A549 (cell line): ENCODE results near the gene USP30. TPM values are rescaled to one million over a fixed set of nuclear protein-coding genes. Genes with fewer than 3 reads are reported as not detected.

Experiments used
- ATAC-seq, 2 experiments: fragments of 200-7000 bp in 1 of 2; fragments of >200 bp in 1 of 2; cut with Nextera tagmentation in 1 of 2; cut with Tn5 transposase in 1 of 2; 3 replicates each; pipeline versions ENCODE4 v1.8.0 to v1.9.1; 2018 to 2020; ENCODE audit warnings: mild to moderate bottlenecking in 1 of 2, moderate library complexity in 1 of 2
- CTCF ChIA-PET: fragments of 300-600 bp; sonication (Branson Sonifier 250); formaldehyde crosslinking; extraction: SDS; loops from one replicate; lab custom pipeline; 2021; ENCODE audit warnings: antibody characterized with exemption, inconsistent platforms; lab: Yijun Ruan, JAX
- POLR2A ChIA-PET: fragments of 350-600 bp; formaldehyde crosslinking; extraction: SDS; loops from one replicate; lab custom pipeline; 2021; ENCODE audit warnings: antibody characterized with exemption, inconsistent platforms; lab: Yijun Ruan, JAX
- DNase-seq, 2 experiments: peaks; one replicate each; pipeline versions ENCODE4 v3.0.0 to v3.0.0-alpha.2; 2011 to 2016; ENCODE audit warnings: low read depth in 1 of 2, low spot score in 1 of 2
- FAIRE-seq: peaks from 2 replicates; lab custom pipeline; 2011; peaks lifted over from hg19 to GRCh38; lab: Jason Lieb, UNC
- H3K27ac ChIP-seq, 2 experiments: fragments of >200 bp; sonication (Bioruptor Twin); formaldehyde crosslinking; 3 replicates each; pipeline ENCODE4 v1.5.1; 2016 to 2017
- H3K4me1 ChIP-seq: fragments of >200 bp; sonication (Bioruptor Twin); formaldehyde crosslinking; 3 replicates; pipeline ENCODE4 v1.6.1; 2016
- H3K4me2 ChIP-seq: fragments of >200 bp; sonication (Bioruptor Twin); formaldehyde crosslinking; 3 replicates; pipeline ENCODE4 v1.6.1; 2016
- H3K4me3 ChIP-seq: fragments of >200 bp; sonication (Bioruptor Twin); formaldehyde crosslinking; 3 replicates; pipeline ENCODE4 v1.5.1; 2016
- H3K9me3 ChIP-seq: fragments of >200 bp; sonication (Bioruptor Twin); formaldehyde crosslinking; 3 replicates; pipeline ENCODE4 v1.6.1; 2016
- CBX8 ChIP-seq: fragments of 200-600 bp; sonication (generic); IDR thresholded peaks from 2 replicates; pipeline ENCODE4 v1.6.1; 2016
- CEBPB ChIP-seq, 2 experiments: fragments of >200 bp in 1 of 2; sonication (Bioruptor Twin) in 1 of 2; formaldehyde crosslinking in 1 of 2; IDR thresholded peaks; 2 replicates each; pipeline ENCODE4 v1.6.1; 2012 to 2016
- CHD2 ChIP-seq: fragments of 150-350 bp; IDR thresholded peaks from 2 replicates; pipeline ENCODE4 v1.6.1; 2014; ENCODE audit warnings: low read length; ENCODE audit not compliant: partially characterized antibody
- EHF ChIP-seq: fragments of 250-450 bp; sonication (Bioruptor Pico); IDR thresholded peaks from 2 replicates; pipeline ENCODE4 v1.5.0; 2020; ENCODE audit warnings: mild to moderate bottlenecking
- ESRRA ChIP-seq: fragments of 150-350 bp; IDR thresholded peaks from 2 replicates; pipeline ENCODE4 v1.6.1; 2014; ENCODE audit warnings: mild to moderate bottlenecking, low read length, borderline replicate concordance
- FOSL2 ChIP-seq, 2 experiments: fragments of 450-650 bp in 1 of 2; fragments of >200 bp in 1 of 2; sonication (Bioruptor Twin) in 1 of 2; formaldehyde crosslinking; IDR thresholded peaks; 2 replicates each; pipeline versions ENCODE4 v1.5.0 to v1.6.1; 2016 to 2020; ENCODE audit warnings: mild to moderate bottlenecking in 1 of 2, moderate library complexity in 1 of 2
- FOXS1 ChIP-seq: fragments of 250-450 bp; sonication (Bioruptor Pico); IDR thresholded peaks from 2 replicates; pipeline ENCODE4 v1.5.0; 2020; ENCODE audit warnings: mild to moderate bottlenecking, moderate library complexity
- GATA3 ChIP-seq: IDR thresholded peaks from 2 replicates; pipeline ENCODE4 v1.6.1; 2012; ENCODE audit warnings: borderline replicate concordance
- MAZ ChIP-seq: fragments of 150-350 bp; IDR thresholded peaks from 2 replicates; pipeline ENCODE4 v1.6.1; 2014; ENCODE audit warnings: antibody characterized with exemption, low read depth, low read length, borderline replicate concordance
- NFE2L2 ChIP-seq: fragments of 150-350 bp; conservative IDR thresholded peaks from 2 replicates; pipeline ENCODE4 v1.6.1; 2014; ENCODE audit warnings: low read length
- NPAS2 ChIP-seq: fragments of 250-450 bp; sonication (Bioruptor Pico); IDR thresholded peaks from 2 replicates; pipeline ENCODE4 v1.8.0; 2022; ENCODE audit warnings: mild to moderate bottlenecking, moderate library complexity, borderline replicate concordance
- PHF8 ChIP-seq: fragments of 200-600 bp; sonication (generic); IDR thresholded peaks from 2 replicates; pipeline ENCODE4 v1.6.1; 2016; ENCODE audit warnings: low read depth, mild to moderate bottlenecking, antibody characterized with exemption, moderate library complexity, borderline replicate concordance
- RFX5 ChIP-seq: fragments of 450-650 bp; IDR thresholded peaks from 2 replicates; pipeline ENCODE4 v1.7.1; 2014; ENCODE audit warnings: antibody characterized with exemption, mild to moderate bottlenecking, moderate library complexity
- RNF2 ChIP-seq: fragments of 200-600 bp; sonication (generic); IDR thresholded peaks from 2 replicates; pipeline ENCODE4 v1.6.1; 2016; ENCODE audit warnings: low read depth, mild to moderate bottlenecking, antibody characterized with exemption, moderate library complexity, borderline replicate concordance
- SREBF2 ChIP-seq: fragments of 450-650 bp; IDR thresholded peaks from 2 replicates; pipeline ENCODE4 v1.6.1; 2014; ENCODE audit warnings: mild to moderate bottlenecking, moderate library complexity
- ZC3H11A ChIP-seq: fragments of 450-650 bp; IDR thresholded peaks from 2 replicates; pipeline ENCODE4 v1.6.1; 2014; ENCODE audit warnings: antibody characterized with exemption, mild to moderate bottlenecking
- ZNF302 ChIP-seq: fragments of 250-450 bp; sonication (Bioruptor Pico); IDR thresholded peaks from 2 replicates; pipeline ENCODE4 v1.9.0; 2021; ENCODE audit warnings: inconsistent platforms, mild to moderate bottlenecking, moderate library complexity
- ZSCAN20 ChIP-seq: fragments of 250-450 bp; sonication (Bioruptor Pico); IDR thresholded peaks from 2 replicates; pipeline ENCODE4 v1.8.0; 2022; ENCODE audit warnings: mild to moderate bottlenecking, moderate library complexity
- WGBS: methylation state at CpG from one replicate; pipeline ENCODE4 v1.1.6; 2017; ENCODE audit errors: missing lambda C conversion rate; 5-methylcytosine and 5-hydroxymethylcytosine counted together
- polyA plus RNA-seq, 4 experiments: library from polyadenylated mRNA; depleted of rRNA in 3 of 4; stranded (reverse); fragments of >200 nt; fragmentation: RNase III in 1 of 4; extraction: RNeasy Plus Mini Kit Qiagen cat#74134 plus additional on column Dnase treatment in 1 of 4; gene quantifications; 2 replicates in 3 of 4; 3 replicates in 1 of 4; pipeline ENCODE4 v1.2.3, GENCODE V29; 2011 to 2017
- TF ChIP-seq, protein P1 (sequence below): fragments of 450-650 bp; IDR thresholded peaks from 2 replicates; pipeline ENCODE4 v1.6.1; 2014; ENCODE audit warnings: antibody characterized with exemption
- TF ChIP-seq, protein P2 (sequence below): fragments of 250-450 bp; sonication (Bioruptor Pico); IDR thresholded peaks from 2 replicates; pipeline ENCODE4 v1.5.0; 2020; ENCODE audit warnings: low read depth, mild to moderate bottlenecking, moderate library complexity
- TF ChIP-seq, protein P3 (sequence below): fragments of 250-450 bp; sonication (Bioruptor Pico); IDR thresholded peaks from 2 replicates; pipeline ENCODE4 v1.5.0; 2021; ENCODE audit warnings: mild to moderate bottlenecking, moderate library complexity, borderline replicate concordance
- TF ChIP-seq, protein P4 (sequence below): IDR thresholded peaks from 2 replicates; pipeline ENCODE4 v1.6.1; 2012

Gene USP30
- polyA plus RNA-seq, 2 of the 4 experiments (the other 2 are of a cell fraction), result 6.8 to 19.6 TPM

DNA sequence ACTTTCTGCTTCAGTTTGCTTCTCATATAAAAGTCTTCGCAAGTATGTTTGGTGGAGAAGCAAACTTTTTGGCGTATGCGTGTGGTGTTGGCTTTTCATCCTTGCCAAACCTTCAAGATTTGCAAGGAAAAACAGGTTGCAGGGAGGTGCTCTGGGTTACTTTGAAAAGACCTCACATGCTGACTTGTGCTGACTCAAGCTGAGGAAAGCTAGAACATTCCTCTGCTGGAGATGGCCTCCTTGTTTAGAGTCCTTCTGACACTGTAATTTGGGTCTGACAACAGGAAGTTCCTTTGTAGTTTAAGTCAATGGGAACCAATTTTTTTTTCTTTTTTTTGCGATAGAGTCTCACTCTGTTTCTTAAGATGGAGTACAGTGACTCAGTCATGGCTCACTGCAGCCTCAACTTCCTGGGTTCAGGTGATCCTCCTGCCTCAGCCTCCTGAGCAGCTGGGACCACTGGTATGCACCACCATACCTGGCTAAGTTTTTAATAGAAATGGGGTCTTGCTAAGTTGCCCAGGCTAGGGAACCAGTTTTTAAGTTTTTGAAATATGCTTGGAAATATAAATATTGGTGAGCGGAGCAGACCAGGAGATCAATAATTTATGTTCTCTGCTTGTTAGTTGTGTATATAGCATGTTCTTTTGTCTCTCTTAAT lies 61.4 kb downstream of the USP30 start:
- CTCF ChIA-PET, result interaction anchor here (1.0 to 4.2 kb wide), 10 partner anchors 14 to 279 kb away, joined by 3 to 58 read pairs (median 3); no protein-coding TSS in a partner anchor
- FAIRE-seq, result no peak

DNA sequence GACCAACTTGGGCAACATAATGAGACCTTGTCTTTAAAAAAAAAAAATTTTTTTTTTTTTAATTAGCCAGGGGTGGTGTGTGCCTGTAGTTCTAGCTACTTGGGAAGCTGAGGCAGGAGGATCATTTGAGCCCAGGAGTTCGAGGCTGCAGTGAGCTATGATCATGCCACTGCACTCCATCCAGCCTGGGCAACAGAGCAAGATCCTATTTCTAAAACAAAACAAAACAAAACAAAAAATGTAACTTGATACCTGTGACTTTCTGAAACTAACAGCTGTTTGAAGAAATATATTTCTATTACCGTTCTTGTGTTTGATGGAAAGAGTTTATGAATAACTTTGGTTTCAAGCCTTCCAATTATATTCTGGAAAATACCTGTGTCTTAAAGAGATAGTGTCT lies 62.3 kb downstream of the USP30 start:
- FAIRE-seq (no peak), ATAC-seq (no peak), DNase-seq (no peak)
- no peak overlapping the region for H3K4me3 ChIP-seq
- ChIA-PET POLR2A (no interaction called here), CTCF (interaction anchor here (1.0 to 4.2 kb wide), 7 partner anchors 13 to 278 kb away, joined by 3 to 58 read pairs (median 3); no protein-coding TSS in a partner anchor)
- H3K9me3 ChIP-seq, result no peaks in the 10 kb centered on the region
- no peak overlapping the region for H3K4me2 ChIP-seq
- TF ChIP-seq, protein P1, sequence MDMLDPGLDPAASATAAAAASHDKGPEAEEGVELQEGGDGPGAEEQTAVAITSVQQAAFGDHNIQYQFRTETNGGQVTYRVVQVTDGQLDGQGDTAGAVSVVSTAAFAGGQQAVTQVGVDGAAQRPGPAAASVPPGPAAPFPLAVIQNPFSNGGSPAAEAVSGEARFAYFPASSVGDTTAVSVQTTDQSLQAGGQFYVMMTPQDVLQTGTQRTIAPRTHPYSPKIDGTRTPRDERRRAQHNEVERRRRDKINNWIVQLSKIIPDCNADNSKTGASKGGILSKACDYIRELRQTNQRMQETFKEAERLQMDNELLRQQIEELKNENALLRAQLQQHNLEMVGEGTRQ, result no peak
- no peak for TF ChIP-seq CBX8
- TF ChIP-seq, protein P2, sequence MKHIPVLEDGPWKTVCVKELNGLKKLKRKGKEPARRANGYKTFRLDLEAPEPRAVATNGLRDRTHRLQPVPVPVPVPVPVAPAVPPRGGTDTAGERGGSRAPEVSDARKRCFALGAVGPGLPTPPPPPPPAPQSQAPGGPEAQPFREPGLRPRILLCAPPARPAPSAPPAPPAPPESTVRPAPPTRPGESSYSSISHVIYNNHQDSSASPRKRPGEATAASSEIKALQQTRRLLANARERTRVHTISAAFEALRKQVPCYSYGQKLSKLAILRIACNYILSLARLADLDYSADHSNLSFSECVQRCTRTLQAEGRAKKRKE, result no peak
- no peak for TF ChIP-seq RFX5
- no peak for TF ChIP-seq ESRRA
- no peak for TF ChIP-seq ZSCAN20 (CRISPR knock-in tag)
- TF ChIP-seq SREBF2, result no peak
- no peak for TF ChIP-seq NFE2L2
- TF ChIP-seq NPAS2 (CRISPR knock-in tag), result no peak
- no peak for TF ChIP-seq CHD2
- TF ChIP-seq CEBPB (IDR thresholded peaks at IDR 0.05), result no peak
- no peak for TF ChIP-seq PHF8
- TF ChIP-seq EHF, result no peak
- H3K4me1 ChIP-seq, result peaks cover 11% of the 10 kb centered on the region
- WGBS, result 49% methylated on average over 2 of the region's 2 CpGs
- no peak overlapping the region; a peak in 1 of 6 replicates for H3K27ac ChIP-seq

More for the DNA sequence above, 61.4 kb downstream of the USP30 start:
- H3K4me2 ChIP-seq, result no peak overlapping the region; the same call in 2 of the 3 replicates
- peaks cover 11% of the 10 kb centered on the region for H3K4me1 ChIP-seq
- DNase-seq, result no peak
- no peak for TF ChIP-seq CEBPB (IDR thresholded peaks at IDR 0.05)
- TF ChIP-seq ZNF302 (CRISPR knock-in tag), result no peak
- no peak for TF ChIP-seq GATA3
- TF ChIP-seq MAZ, result no peak
- no peak for TF ChIP-seq FOSL2 (IDR thresholded peaks at IDR 0.05)
- no peak for TF ChIP-seq FOSL2 (CRISPR knock-in tag; IDR thresholded peaks at IDR 0.05)
- TF ChIP-seq, protein P3, sequence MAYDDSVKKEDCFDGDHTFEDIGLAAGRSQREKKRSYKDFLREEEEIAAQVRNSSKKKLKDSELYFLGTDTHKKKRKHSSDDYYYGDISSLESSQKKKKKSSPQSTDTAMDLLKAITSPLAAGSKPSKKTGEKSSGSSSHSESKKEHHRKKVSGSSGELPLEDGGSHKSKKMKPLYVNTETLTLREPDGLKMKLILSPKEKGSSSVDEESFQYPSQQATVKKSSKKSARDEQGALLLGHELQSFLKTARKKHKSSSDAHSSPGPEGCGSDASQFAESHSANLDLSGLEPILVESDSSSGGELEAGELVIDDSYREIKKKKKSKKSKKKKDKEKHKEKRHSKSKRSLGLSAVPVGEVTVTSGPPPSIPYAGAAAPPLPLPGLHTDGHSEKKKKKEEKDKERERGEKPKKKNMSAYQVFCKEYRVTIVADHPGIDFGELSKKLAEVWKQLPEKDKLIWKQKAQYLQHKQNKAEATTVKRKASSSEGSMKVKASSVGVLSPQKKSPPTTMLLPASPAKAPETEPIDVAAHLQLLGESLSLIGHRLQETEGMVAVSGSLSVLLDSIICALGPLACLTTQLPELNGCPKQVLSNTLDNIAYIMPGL, result no peak
- TF ChIP-seq FOXS1 (CRISPR knock-in tag), result no peak
- TF ChIP-seq, protein P4, sequence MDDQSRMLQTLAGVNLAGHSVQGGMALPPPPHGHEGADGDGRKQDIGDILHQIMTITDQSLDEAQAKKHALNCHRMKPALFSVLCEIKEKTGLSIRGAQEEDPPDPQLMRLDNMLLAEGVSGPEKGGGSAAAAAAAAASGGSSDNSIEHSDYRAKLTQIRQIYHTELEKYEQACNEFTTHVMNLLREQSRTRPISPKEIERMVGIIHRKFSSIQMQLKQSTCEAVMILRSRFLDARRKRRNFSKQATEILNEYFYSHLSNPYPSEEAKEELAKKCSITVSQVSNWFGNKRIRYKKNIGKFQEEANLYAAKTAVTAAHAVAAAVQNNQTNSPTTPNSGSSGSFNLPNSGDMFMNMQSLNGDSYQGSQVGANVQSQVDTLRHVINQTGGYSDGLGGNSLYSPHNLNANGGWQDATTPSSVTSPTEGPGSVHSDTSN, result no peak
- TF ChIP-seq ZC3H11A, result no peak
- TF ChIP-seq RNF2, result no peak
- no peak for TF ChIP-seq SREBF2
- no peak for ATAC-seq
- H3K27ac ChIP-seq, result no peak overlapping the region; a peak in 1 of 6 replicates
- no peak overlapping the region for H3K4me3 ChIP-seq
- POLR2A ChIA-PET, result no interaction called here
- no peaks in the 10 kb centered on the region for H3K9me3 ChIP-seq
- 92% methylated on average over 5 of the region's 5 CpGs for WGBS
